Prostate gland (tissue), 2 donors: Measurements from ENCODE around the gene LEPR.

Experiments used
- CTCF ChIP-seq, 4 experiments: fragments of 200-600 bp in 2 of 4; fragments of 450-650 bp in 2 of 4; sonication (generic) in 2 of 4; IDR thresholded peaks; 1 replicate in 3 of 4; 2 replicates in 1 of 4; pipeline ENCODE4 v1.5.1; 2016 to 2019; ENCODE audit warnings: antibody characterized with exemption in 4 of 4, mild to moderate bottlenecking in 2 of 4, moderate library complexity in 2 of 4
- POLR2A ChIP-seq: fragments of 450-650 bp; IDR thresholded peaks from one replicate; pipeline ENCODE4 v1.6.1; 2016; ENCODE audit warnings: antibody characterized with exemption, mild to moderate bottlenecking
- POLR2AphosphoS5 ChIP-seq: sonication (generic); formaldehyde crosslinking; IDR thresholded peaks from one replicate; pipeline ENCODE4 v1.6.1; 2017; ENCODE audit warnings: antibody characterized with exemption

- TF ChIP-seq CTCF (IDR thresholded peaks at IDR 0.05) (no peak), POLR2A (no peak), POLR2AphosphoS5 (no peak)
Observed at GRCh38 chr1:65398083-65398482, 22.4 kb upstream of the LEPR start.
